GM23248 (cell line): ENCODE data around the gene ARHGEF12.

ENCODE experiments used
- EZH2 ChIP-seq: fragments of 200-600 bp; sonication (generic); IDR thresholded peaks from 2 replicates; pipeline ENCODE4 v1.6.1; 2018; ENCODE audit warnings: antibody characterized with exemption, mild to moderate bottlenecking; ENCODE audit not compliant: insufficient read depth, poor library complexity, severe bottlenecking
- EZH2phosphoT487 ChIP-seq: fragments of 200-600 bp; sonication (generic); IDR thresholded peaks from 2 replicates; pipeline ENCODE4 v1.6.1; 2018; ENCODE audit warnings: antibody characterized with exemption, moderate library complexity, mild to moderate bottlenecking, low read depth; ENCODE audit not compliant: insufficient read depth

DNA sequence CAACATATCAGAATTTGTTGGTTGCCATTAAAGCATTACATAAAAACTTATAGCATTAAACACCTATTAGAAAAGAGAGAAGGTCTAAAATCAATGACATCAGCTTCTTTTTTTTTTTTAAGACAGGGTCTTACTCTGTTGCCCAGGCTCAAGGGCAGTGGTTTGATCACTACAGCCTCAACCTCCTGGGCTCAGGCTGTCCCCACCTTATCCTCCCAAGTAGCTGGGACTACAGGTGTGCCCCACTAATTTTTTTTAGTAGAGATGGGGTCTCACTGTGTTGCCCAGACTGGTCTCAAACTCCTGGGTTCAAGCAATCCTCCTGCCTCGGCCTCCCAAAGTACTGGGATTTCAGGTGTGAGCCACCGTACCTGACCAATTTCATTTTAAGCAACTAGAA, 57.9 kb downstream of the ARHGEF12 start:
- TF ChIP-seq EZH2 (no peak), EZH2phosphoT487 (no peak)
